Trophoblast cell (in vitro differentiated cells and primary cell): ENCODE data around the gene CLASP1.

Experiments
- DNase-seq, 2 donors: peaks; one replicate each; pipeline ENCODE4 v3.0.0-alpha.2; 2016
- H2AFZ ChIP-seq: 2 replicates; pipeline ENCODE4 v1.6.1; 2013; ENCODE audit warnings: low read length, moderate library complexity, mild to moderate bottlenecking; ENCODE audit not compliant: insufficient read depth, poor library complexity
- H2AK5ac ChIP-seq: 2 replicates; pipeline ENCODE4 v1.6.1; 2013; ENCODE audit warnings: mild to moderate bottlenecking, low read length
- H2BK120ac ChIP-seq: 2 replicates; pipeline ENCODE4 v1.6.1; 2013; ENCODE audit warnings: low read length, mild to moderate bottlenecking, moderate library complexity; ENCODE audit not compliant: insufficient read depth, poor library complexity
- H2BK12ac ChIP-seq: 2 replicates; pipeline ENCODE4 v1.6.1; 2013; ENCODE audit warnings: mild to moderate bottlenecking, low read length, moderate library complexity
- H2BK5ac ChIP-seq: 2 replicates; pipeline ENCODE4 v1.6.1; 2013; ENCODE audit warnings: low read length, low read depth, moderate library complexity, mild to moderate bottlenecking; ENCODE audit not compliant: poor library complexity
- H3K14ac ChIP-seq: 2 replicates; pipeline ENCODE4 v1.6.1; 2013; ENCODE audit warnings: mild to moderate bottlenecking, low read length
- H3K18ac ChIP-seq: 2 replicates; pipeline ENCODE4 v1.6.1; 2013; ENCODE audit warnings: mild to moderate bottlenecking, low read length
- H3K23ac ChIP-seq: 2 replicates; pipeline ENCODE4 v1.6.1; 2013; ENCODE audit warnings: low read length
- H3K27ac ChIP-seq: 2 replicates; pipeline ENCODE4 v1.5.1; 2013; ENCODE audit warnings: low read depth, mild to moderate bottlenecking, inconsistent platforms, low read length, moderate library complexity
- H3K27me3 ChIP-seq: 2 replicates; pipeline ENCODE4 v1.6.1; 2013; ENCODE audit warnings: inconsistent platforms, mild to moderate bottlenecking, low read length, moderate library complexity; ENCODE audit not compliant: insufficient read depth
- H3K36me3 ChIP-seq, 2 experiments: 1 replicate in 1 of 2; 2 replicates in 1 of 2; pipeline ENCODE4 v1.6.1; 2013; ENCODE audit warnings: low read length in 2 of 2, mild to moderate bottlenecking in 2 of 2, moderate library complexity in 1 of 2; ENCODE audit not compliant: insufficient read depth in 2 of 2, control insufficient read depth in 1 of 2
- H3K4ac ChIP-seq: 2 replicates; pipeline ENCODE4 v1.6.1; 2013; ENCODE audit warnings: low read depth, mild to moderate bottlenecking, low read length, moderate library complexity
- H3K4me1 ChIP-seq, 2 experiments: 1 replicate in 1 of 2; 2 replicates in 1 of 2; pipeline ENCODE4 v1.6.1; 2013; ENCODE audit warnings: low read length in 2 of 2, mild to moderate bottlenecking in 2 of 2, moderate library complexity in 1 of 2; ENCODE audit not compliant: insufficient read depth in 2 of 2, control insufficient read depth in 1 of 2
- H3K4me2 ChIP-seq: 2 replicates; pipeline ENCODE4 v1.6.1; 2013; ENCODE audit warnings: inconsistent platforms, mild to moderate bottlenecking, low read length, moderate library complexity
- H3K4me3 ChIP-seq: 2 replicates; pipeline ENCODE4 v1.5.1; 2013; ENCODE audit warnings: mild to moderate bottlenecking, low read depth, low read length, inconsistent platforms
- H3K79me1 ChIP-seq: one replicate; pipeline ENCODE4 v1.6.1; 2013; ENCODE audit warnings: low read length
- H3K79me2 ChIP-seq: 2 replicates; pipeline ENCODE4 v1.6.1; 2013; ENCODE audit warnings: low read length, mild to moderate bottlenecking; ENCODE audit not compliant: control insufficient read depth, insufficient read depth, poor library complexity
- H3K9ac ChIP-seq: 2 replicates; pipeline ENCODE4 v1.6.1; 2013; ENCODE audit warnings: mild to moderate bottlenecking, low read length
- H3K9me3 ChIP-seq: 2 replicates; pipeline ENCODE4 v1.6.1; 2013; ENCODE audit warnings: low read depth, mild to moderate bottlenecking, control low read depth, inconsistent platforms, low read length; ENCODE audit not compliant: insufficient read depth
- H4K12ac ChIP-seq: 2 replicates; pipeline ENCODE4 v1.6.1; 2013; ENCODE audit warnings: low read depth, mild to moderate bottlenecking, low read length, moderate library complexity
- H4K8ac ChIP-seq: 2 replicates; pipeline ENCODE4 v1.6.1; 2013; ENCODE audit warnings: low read depth, mild to moderate bottlenecking, low read length, moderate library complexity
- H4K91ac ChIP-seq: one replicate; pipeline ENCODE4 v1.6.1; 2013; ENCODE audit warnings: low read depth, mild to moderate bottlenecking, low read length, moderate library complexity
- WGBS: extraction: QIAGEN DNeasy Blood & Tissue Kit; methylation state at CpG from one replicate; pipeline ENCODE4 v1.1.7; 2013; ENCODE audit warnings: missing lambda C conversion rate; ENCODE audit not compliant: insufficient read length, insufficient coverage; ENCODE audit errors: extremely low coverage; 5-methylcytosine and 5-hydroxymethylcytosine counted together

CLASP1 gene

DNA sequence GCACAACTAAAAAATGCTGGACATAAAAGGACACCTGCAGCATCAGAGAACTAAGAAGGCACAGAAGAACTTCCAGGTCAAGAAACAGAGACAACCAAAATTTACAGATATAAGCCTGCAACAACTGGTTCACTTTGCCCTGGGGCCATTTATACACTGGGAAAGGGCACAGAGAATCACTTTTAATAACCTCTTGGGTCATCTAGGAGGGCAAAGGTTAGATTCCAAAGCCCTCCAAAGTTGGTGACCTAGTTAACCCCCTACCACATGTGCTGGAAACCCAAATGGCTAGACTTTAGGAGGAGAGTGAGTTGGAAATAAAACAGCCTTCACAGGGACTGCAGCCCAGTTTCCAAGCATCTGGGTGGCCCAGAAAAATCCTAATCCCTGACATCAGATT lies 115.3 kb downstream of the CLASP1 start:
- Histone ChIP-seq H3K27ac (no peak overlapping the region), H2BK5ac (no peak overlapping the region), H3K4ac (no peak overlapping the region), H2BK12ac (no peak overlapping the region), H4K91ac (no peak overlapping the region), H3K18ac (no peak overlapping the region), H3K9ac (no peak overlapping the region), H2AK5ac (no peak overlapping the region), H3K4me2 (no peak overlapping the region), H3K79me2 (no peaks in the 10 kb centered on the region), H2BK120ac (no peak overlapping the region), H3K79me1 (peaks cover 7% of the 10 kb centered on the region), H2AFZ (no peak overlapping the region), H3K4me3 (no peak overlapping the region), H3K36me3 (no peaks in the 10 kb centered on the region), H3K4me1 (peaks cover 2 to 6% of the 10 kb centered on the region in 2 experiments), H3K9me3 (no peaks in the 10 kb centered on the region), H3K27me3 (no peaks in the 10 kb centered on the region), H3K14ac (no peak overlapping the region), H3K23ac (no peak overlapping the region), H4K8ac (no peak overlapping the region), H4K12ac (no peak overlapping the region)
- DNase-seq: no peak

GRCh38 chr2:121532894-121533293 lies 116.4 kb downstream of the CLASP1 start:
- H2AFZ ChIP-seq: no peak overlapping the region
- H3K9ac ChIP-seq: no peak overlapping the region
- no peak overlapping the region for H2AK5ac ChIP-seq
- H3K18ac ChIP-seq: no peak overlapping the region
- no peak overlapping the region for H3K4me2 ChIP-seq
- no peak overlapping the region for H4K8ac ChIP-seq
- no peak overlapping the region for H3K27ac ChIP-seq
- H3K4ac ChIP-seq: no peak overlapping the region
- H4K12ac ChIP-seq: no peak overlapping the region
- H2BK12ac ChIP-seq: no peak overlapping the region
- no peaks in the 10 kb centered on the region for H3K9me3 ChIP-seq
- H3K27me3 ChIP-seq: no peaks in the 10 kb centered on the region
- H3K4me1 ChIP-seq: peaks cover 2 to 6% of the 10 kb centered on the region in 2 experiments
- H3K79me2 ChIP-seq: no peaks in the 10 kb centered on the region
- H3K79me1 ChIP-seq: peaks cover 7% of the 10 kb centered on the region
- H3K14ac ChIP-seq: no peak overlapping the region
- no CpG with 5 or more reads among the region's 6 CpGs for WGBS
- DNase-seq: peak in 1 of 2 donors; percentile 39
- H2BK120ac ChIP-seq: no peak overlapping the region
- H4K91ac ChIP-seq: no peak overlapping the region
- H2BK5ac ChIP-seq: no peak overlapping the region
- H3K4me3 ChIP-seq: no peak overlapping the region
- H3K36me3 ChIP-seq: peaks cover 0 to 2% of the 10 kb centered on the region in 2 experiments
- H3K23ac ChIP-seq: no peak overlapping the region

DNA sequence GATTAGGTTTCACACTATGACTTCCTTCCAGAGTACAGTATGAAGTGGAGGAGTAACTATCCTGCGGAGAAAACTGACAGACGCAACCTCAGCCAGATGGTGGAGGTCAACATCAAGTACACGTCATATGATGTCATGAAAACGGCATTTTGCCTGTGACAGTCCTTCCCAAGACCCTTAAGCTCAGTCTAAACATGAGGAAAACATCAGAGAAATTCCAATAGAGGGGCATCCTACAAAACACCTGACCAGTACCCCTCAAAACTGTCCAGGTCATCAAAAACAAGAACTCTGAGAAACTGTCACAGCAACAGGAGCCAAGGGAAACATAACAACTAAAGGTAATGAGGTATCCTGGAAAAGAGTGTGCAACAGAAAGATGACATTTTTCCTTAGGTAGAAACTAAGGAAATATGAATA lies 116.9 kb downstream of the CLASP1 start:
- Histone ChIP-seq H3K79me2 (no peaks in the 10 kb centered on the region), H2AK5ac (no peak overlapping the region), H2BK12ac (no peak overlapping the region), H3K79me1 (peaks cover 7% of the 10 kb centered on the region), H3K27me3 (no peaks in the 10 kb centered on the region), H4K8ac (no peak overlapping the region), H3K4me2 (no peak overlapping the region), H2AFZ (no peak overlapping the region), H3K23ac (no peak overlapping the region), H3K4ac (no peak overlapping the region), H4K12ac (no peak overlapping the region), H2BK120ac (no peak overlapping the region), H3K9me3 (no peaks in the 10 kb centered on the region), H3K9ac (no peak overlapping the region), H3K4me3 (no peak overlapping the region), H2BK5ac (no peak overlapping the region), H3K18ac (no peak overlapping the region), H3K36me3 (peaks cover under 1 to 4% of the 10 kb centered on the region in 2 experiments), H3K27ac (no peak overlapping the region), H3K4me1 (peaks cover 2 to 6% of the 10 kb centered on the region in 2 experiments), H4K91ac (no peak overlapping the region), H3K14ac (no peak overlapping the region)
- no CpG with 5 or more reads among the region's 4 CpGs for WGBS
- peak in 1 of 2 donors; percentile 19 for DNase-seq

DNA sequence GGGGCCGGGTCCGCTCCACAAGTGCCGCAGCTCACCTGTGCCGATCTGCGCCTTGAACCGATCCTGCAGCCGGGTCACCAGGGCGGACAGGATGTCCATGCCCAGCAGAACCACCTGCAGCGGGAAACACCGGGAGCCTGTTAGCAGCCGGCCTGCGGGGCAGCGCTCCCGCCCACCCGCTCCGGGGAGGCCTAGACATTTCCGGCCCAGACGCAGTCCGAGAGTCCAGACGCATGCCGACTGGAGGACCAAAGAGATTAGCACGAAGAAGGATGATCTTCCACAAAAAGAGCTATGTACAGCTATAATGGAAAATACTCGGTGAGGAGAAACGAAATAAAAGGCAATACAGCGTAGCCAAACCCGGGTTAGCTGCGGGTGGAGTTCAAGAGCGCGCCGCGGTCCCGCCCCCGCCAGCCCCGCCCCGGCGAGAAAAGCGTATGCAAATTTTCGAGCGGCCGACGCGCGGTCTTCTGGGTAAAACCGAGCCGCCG lies 119.0 kb downstream of the CLASP1 start:
- Histone ChIP-seq H4K8ac (peak overlapping the region; percentile 51), H3K4ac (no peak overlapping the region), H2AK5ac (no peak overlapping the region), H3K9me3 (no peaks in the 10 kb centered on the region), H2AFZ (peak overlapping the region; percentile 66), H3K27ac (peak overlapping the region; percentile 91), H2BK120ac (peak overlapping the region; percentile 39), H4K91ac (peak overlapping the region; percentile 88), H4K12ac (no peak overlapping the region), H2BK5ac (peak overlapping the region; percentile 98), H3K23ac (no peak overlapping the region), H3K36me3 (peaks cover 5 to 12% of the 10 kb centered on the region in 2 experiments), H3K9ac (peak overlapping the region; percentile 81), H3K14ac (peak overlapping the region; percentile 50), H3K79me2 (no peaks in the 10 kb centered on the region), H3K18ac (peak overlapping the region; percentile 44), H3K27me3 (no peaks in the 10 kb centered on the region), H3K79me1 (peaks cover 7% of the 10 kb centered on the region), H3K4me3 (peak overlapping the region; percentile 92), H3K4me1 (peaks cover 2 to 6% of the 10 kb centered on the region in 2 experiments), H3K4me2 (peak overlapping the region; percentile 81), H2BK12ac (no peak overlapping the region)
- WGBS: no CpG with 5 or more reads among the region's 46 CpGs
- DNase-seq: peak; percentile 82 to 83
